Smooth muscle cell of the brain vasculature (primary cell): ENCODE data around the gene FIGLA.

Source experiments
- DNase-seq: peaks from one replicate; pipeline ENCODE4 v3.0.0-alpha.2; 2012; ENCODE audit warnings: low read depth, low spot score

FIGLA gene

GRCh38 chr2:70775141-70775540, 15.3 kb downstream of the FIGLA start:
- no peak for DNase-seq

- no peak for DNase-seq
Observed at GRCh38 chr2:70772486-70773155, 17.8 kb downstream of the FIGLA start.

- no peak for DNase-seq
Observed at GRCh38 chr2:70771446-70771845, 19.0 kb downstream of the FIGLA start.

DNA sequence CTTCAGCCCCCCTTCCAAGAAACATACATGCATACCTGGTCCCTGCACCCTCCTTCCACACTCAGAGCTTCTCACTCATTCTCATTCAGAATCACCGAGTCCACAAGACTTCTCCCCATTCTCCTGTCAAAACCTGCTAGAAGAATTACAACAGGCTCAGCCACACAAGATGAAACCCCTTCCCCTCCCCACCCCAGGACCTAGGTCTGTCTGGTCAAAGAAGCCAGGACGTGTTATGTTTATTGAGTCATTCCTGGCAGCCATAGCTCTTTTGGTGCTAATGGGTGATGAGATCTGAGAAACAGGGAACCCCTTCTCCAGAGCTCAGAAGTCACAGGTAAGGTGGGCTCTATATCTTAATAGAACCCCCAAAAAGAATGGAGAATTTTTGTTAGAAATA, 21.0 kb downstream of the FIGLA start:
- DNase-seq: no peak

- DNase-seq: no peak
Observed at GRCh38 chr2:70768590-70769085, 21.8 kb downstream of the FIGLA start.

DNA sequence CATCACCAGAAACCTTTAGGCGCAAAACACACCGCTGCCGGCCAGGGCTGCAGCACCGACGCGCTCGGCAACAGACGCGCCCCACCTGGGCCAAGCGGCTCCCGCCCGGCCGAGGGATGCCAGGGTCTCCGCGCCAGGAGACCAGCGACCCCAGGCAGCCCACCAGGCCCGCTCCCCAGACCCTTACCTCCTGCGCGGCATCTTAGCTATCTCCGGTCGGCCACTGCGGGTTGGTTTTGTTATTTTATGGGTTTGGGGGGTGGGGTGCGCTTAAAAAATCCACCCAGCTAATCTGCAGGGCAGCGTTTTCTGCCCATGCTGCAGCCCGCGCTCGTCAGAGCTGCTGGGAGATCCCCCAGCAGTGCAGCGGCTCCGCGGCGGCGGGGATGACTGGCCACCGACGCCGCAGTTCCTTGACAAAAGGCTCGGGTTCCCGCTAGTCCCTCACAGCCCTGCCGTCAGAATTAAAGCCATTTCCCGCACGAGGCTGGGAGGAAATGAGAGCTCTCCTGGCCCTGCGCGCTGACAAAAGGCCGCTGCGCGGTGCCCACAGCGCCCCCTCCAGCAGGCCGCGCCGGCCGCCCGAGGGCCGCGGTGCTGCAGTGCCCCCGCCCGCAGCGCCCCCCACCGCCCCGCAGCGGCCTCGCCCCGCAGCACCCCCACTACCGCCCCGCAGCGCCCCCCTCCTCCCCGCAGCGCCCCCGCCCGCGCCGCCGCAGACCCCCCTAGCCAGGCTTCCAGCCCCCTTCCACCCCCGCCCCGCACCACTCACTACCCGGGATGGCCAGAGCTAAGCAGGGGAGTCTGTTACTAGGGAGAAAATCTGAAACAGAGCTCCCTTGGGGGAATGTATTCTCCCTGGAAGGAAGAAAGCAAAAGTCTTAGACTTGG, 22.5 kb downstream of the FIGLA start, which contains the start of gene ADD2:
TSS of gene ADD2 (minus strand) at position 502 of the 891 bp plus-strand sequence. CDS start 61,792 bp downstream, outside the sequence.
- no peak for DNase-seq

GRCh38 chr2:70767079-70767698, 23.3 kb downstream of the FIGLA start:
- DNase-seq: no peak

GRCh38 chr2:70766357-70767078, 23.9 kb downstream of the FIGLA start:
- no peak for DNase-seq

DNA sequence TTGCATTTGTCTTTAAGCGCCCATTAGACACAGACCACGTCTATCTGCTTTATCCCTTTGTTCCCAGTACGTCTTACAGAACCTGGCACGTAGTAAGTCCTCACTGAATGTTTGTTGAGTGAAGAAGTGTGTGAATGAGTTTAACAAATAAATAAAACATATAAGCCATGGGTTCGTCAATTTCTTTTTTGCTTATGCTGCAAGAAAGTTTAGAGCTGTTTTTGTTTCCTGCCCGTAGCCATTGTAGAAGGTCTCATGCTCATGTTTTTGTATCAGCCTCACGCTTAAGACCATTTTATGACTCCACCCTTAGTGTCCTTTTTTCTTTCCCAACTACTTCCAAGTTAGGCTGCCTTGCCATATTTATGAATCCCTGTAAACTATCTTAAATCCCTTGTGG, 24.9 kb downstream of the FIGLA start:
- no peak for DNase-seq

- no peak for DNase-seq
Observed at GRCh38 chr2:70759446-70759845, 31.0 kb downstream of the FIGLA start.

GRCh38 chr2:70757966-70758365, 32.5 kb downstream of the FIGLA start:
- DNase-seq: no peak

GRCh38 chr2:70757360-70757759, 33.1 kb downstream of the FIGLA start:
- no peak for DNase-seq

DNA sequence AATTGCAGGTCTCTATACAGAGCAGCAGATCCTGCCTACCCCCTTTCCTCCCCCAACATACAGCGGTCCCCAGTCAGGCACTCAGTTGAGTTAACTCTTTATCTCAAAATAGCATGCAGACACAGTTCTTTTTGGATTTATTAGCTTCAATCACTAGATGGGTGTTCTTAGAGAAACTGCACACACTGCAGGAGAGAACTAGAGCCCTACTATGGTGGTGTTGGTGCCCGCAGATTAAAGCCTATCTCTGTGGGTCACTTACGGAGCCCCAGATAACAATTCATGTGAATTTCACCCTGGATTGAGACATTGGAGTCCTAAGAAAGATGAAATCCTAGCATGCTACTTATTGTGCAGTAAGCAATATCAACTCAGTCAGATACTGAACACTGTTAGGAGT, 34.3 kb downstream of the FIGLA start:
- DNase-seq: no peak

- DNase-seq: no peak
Observed at GRCh38 chr2:70753902-70754301, 36.5 kb downstream of the FIGLA start.

DNA sequence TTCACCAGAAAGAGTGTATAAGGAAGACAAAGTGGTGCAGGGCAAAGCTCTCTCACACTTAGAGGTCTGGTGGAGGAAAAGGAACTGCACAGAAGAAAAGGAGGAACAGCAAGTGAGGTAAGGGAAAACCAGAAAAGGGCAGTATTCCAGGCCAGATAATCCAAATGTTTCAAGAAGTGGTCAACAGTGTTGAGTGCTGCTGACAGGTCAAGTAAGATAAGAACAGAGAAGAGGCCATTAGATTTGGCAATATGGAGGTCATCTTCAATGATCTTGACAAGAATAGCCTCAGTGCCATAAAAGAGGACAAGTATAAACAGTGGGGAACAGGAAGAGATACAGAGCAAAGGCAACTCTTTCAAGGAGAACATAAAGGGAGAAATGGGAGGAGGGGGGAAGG, 37.4 kb downstream of the FIGLA start:
- no peak for DNase-seq

- DNase-seq: no peak
Observed at GRCh38 chr2:70752396-70752795, 38.0 kb downstream of the FIGLA start.

GRCh38 chr2:70751881-70752280, 38.6 kb downstream of the FIGLA start:
- DNase-seq: no peak

- DNase-seq: no peak
Observed at GRCh38 chr2:70750320-70750719, 40.1 kb downstream of the FIGLA start.

- DNase-seq: no peak
Observed at GRCh38 chr2:70748002-70748784, 42.2 kb downstream of the FIGLA start.

- no peak for DNase-seq
Observed at GRCh38 chr2:70747284-70747683, 43.2 kb downstream of the FIGLA start.
